Neural progenitor cell (in vitro differentiated cells): Measurements from ENCODE around the gene COMMD10. TPM values are rescaled to one million over a fixed set of nuclear protein-coding genes. Genes with fewer than 3 reads are reported as not detected.

Source experiments
- DNase-seq: peaks from one replicate; pipeline ENCODE4 v3.0.0-alpha.2; 2016; ENCODE audit warnings: low spot score
- H2AFZ ChIP-seq: fragments of 200-600 bp; sonication (generic); replicated peaks from 2 replicates; pipeline ENCODE4 v1.6.1; 2016; ENCODE audit warnings: antibody characterized with exemption
- H3F3A ChIP-seq: fragments of 200-600 bp; sonication (generic); 2 replicates; pipeline ENCODE4 v1.6.1; 2016; ENCODE audit warnings: antibody characterized with exemption, low read depth
- H3K27ac ChIP-seq: fragments of 200-600 bp; sonication (generic); 2 replicates; pipeline ENCODE4 v1.5.1; 2016; ENCODE audit warnings: mild to moderate bottlenecking
- H3K27me3 ChIP-seq: fragments of 200-600 bp; sonication (generic); 2 replicates; pipeline ENCODE4 v1.6.1; 2016; ENCODE audit warnings: mild to moderate bottlenecking, moderate library complexity
- H3K36me3 ChIP-seq: fragments of 200-600 bp; sonication (generic); 2 replicates; pipeline ENCODE4 v1.5.1; 2016
- H3K4me1 ChIP-seq: fragments of 200-600 bp; sonication (generic); 2 replicates; pipeline ENCODE4 v1.6.1; 2016; ENCODE audit warnings: mixed run types
- H3K4me2 ChIP-seq: fragments of 200-600 bp; sonication (generic); 2 replicates; pipeline ENCODE4 v1.6.1; 2016
- H3K4me3 ChIP-seq: fragments of 200-600 bp; sonication (generic); 2 replicates; pipeline ENCODE4 v1.5.1; 2016
- H3K79me2 ChIP-seq: fragments of 200-600 bp; sonication (generic); 2 replicates; pipeline ENCODE4 v1.6.1; 2016; ENCODE audit warnings: low read depth
- H3K9ac ChIP-seq: fragments of 200-600 bp; sonication (generic); 2 replicates; pipeline ENCODE4 v1.6.1; 2016
- H3K9me3 ChIP-seq: fragments of 200-600 bp; sonication (generic); 2 replicates; pipeline ENCODE4 v1.5.1; 2016; ENCODE audit warnings: low read depth
- H4K20me1 ChIP-seq: fragments of 200-600 bp; sonication (generic); 2 replicates; pipeline ENCODE4 v1.6.1; 2016; ENCODE audit warnings: low read depth
- H3K27ac Mint-ChIP-seq: 3 replicates; pipeline ENCODE4 v1.8.0; 2021; ENCODE audit warnings: mixed read lengths
- H3K27me3 Mint-ChIP-seq: 2 replicates; pipeline ENCODE4 v1.8.0; 2022; ENCODE audit warnings: low read depth, mild to moderate bottlenecking, inconsistent platforms, moderate library complexity, mixed read lengths; ENCODE audit not compliant: insufficient read depth
- H3K36me3 Mint-ChIP-seq: 3 replicates; pipeline ENCODE4 v1.8.0; 2021; ENCODE audit warnings: mixed read lengths
- H3K4me1 Mint-ChIP-seq: 3 replicates; pipeline ENCODE4 v1.8.0; 2021; ENCODE audit warnings: mixed read lengths
- H3K4me3 Mint-ChIP-seq: 3 replicates; pipeline ENCODE4 v1.8.0; 2021; ENCODE audit warnings: mild to moderate bottlenecking, moderate library complexity, mixed read lengths
- H3K9me3 Mint-ChIP-seq: 3 replicates; pipeline ENCODE4 v1.8.0; 2020; ENCODE audit warnings: mixed read lengths
- CTCF ChIP-seq: fragments of 200-600 bp; sonication (generic); IDR thresholded peaks from 2 replicates; pipeline ENCODE4 v1.5.1; 2017; ENCODE audit warnings: antibody characterized with exemption, mild to moderate bottlenecking
- EZH2 ChIP-seq: fragments of 200-600 bp; sonication (generic); IDR thresholded peaks from 2 replicates; pipeline ENCODE4 v1.6.1; 2017; ENCODE audit warnings: antibody characterized with exemption, mild to moderate bottlenecking, moderate library complexity
- EZH2phosphoT487 ChIP-seq: fragments of 200-600 bp; sonication (generic); IDR thresholded peaks from 2 replicates; pipeline ENCODE4 v1.6.1; 2017; ENCODE audit warnings: antibody characterized with exemption
- total RNA-seq: library from RNA; depleted of rRNA; stranded (reverse); fragments of >200 nt; gene quantifications from 2 replicates; pipeline ENCODE4 v1.2.3, GENCODE V29; 2015; ENCODE audit warnings: low replicate concordance

COMMD10 gene
- total RNA-seq, 1 donor from 2014 or later: 77.0 TPM

GRCh38 chr5:116291271-116291670 is 206.4 kb downstream of the COMMD10 start:
- no peak for TF ChIP-seq EZH2phosphoT487
- TF ChIP-seq EZH2: no peak
- TF ChIP-seq CTCF: no peak
- Mint-ChIP-seq H3K4me1 (no peaks in the 10 kb centered on the region), H3K36me3 (peaks cover 8% of the 10 kb centered on the region), H3K9me3 (peaks cover 17% of the 10 kb centered on the region), H3K4me3 (no peak overlapping the region), H3K27me3 (no peaks in the 10 kb centered on the region), H3K27ac (no peak overlapping the region)
- no peak overlapping the region for H3K27ac ChIP-seq
- H3K79me2 ChIP-seq: no peaks in the 10 kb centered on the region
- no peak overlapping the region for H3K4me2 ChIP-seq
- no peaks in the 10 kb centered on the region for H3F3A ChIP-seq
- H3K4me3 ChIP-seq: no peak overlapping the region
- no peak for DNase-seq
- no peaks in the 10 kb centered on the region for H3K4me1 ChIP-seq
- H3K9ac ChIP-seq: no peak overlapping the region
- no peaks in the 10 kb centered on the region for H4K20me1 ChIP-seq
- H3K36me3 ChIP-seq: no peaks in the 10 kb centered on the region
- H3K27me3 ChIP-seq: no peaks in the 10 kb centered on the region
- H3K9me3 ChIP-seq: peaks cover 5% of the 10 kb centered on the region
- H2AFZ ChIP-seq: no peak overlapping the region

GRCh38 chr5:116292321-116292720 is 207.5 kb downstream of the COMMD10 start:
- H3K9me3 Mint-ChIP-seq: peaks cover 11% of the 10 kb centered on the region
- H3K4me3 Mint-ChIP-seq: no peak overlapping the region
- no peak for DNase-seq
- no peak overlapping the region for H3K9ac ChIP-seq
- H3K36me3 Mint-ChIP-seq: peaks cover 8% of the 10 kb centered on the region
- H3F3A ChIP-seq: no peaks in the 10 kb centered on the region
- H3K36me3 ChIP-seq: no peaks in the 10 kb centered on the region
- H3K4me2 ChIP-seq: no peak overlapping the region
- H3K27me3 ChIP-seq: no peaks in the 10 kb centered on the region
- no peak overlapping the region for H3K27ac ChIP-seq
- TF ChIP-seq EZH2phosphoT487 (no peak), EZH2 (no peak), CTCF (no peak)
- no peaks in the 10 kb centered on the region for H3K4me1 ChIP-seq
- peaks cover 5% of the 10 kb centered on the region for H3K9me3 ChIP-seq
- no peak overlapping the region for H3K4me3 ChIP-seq
- H4K20me1 ChIP-seq: no peaks in the 10 kb centered on the region
- H3K27ac Mint-ChIP-seq: no peak overlapping the region
- H2AFZ ChIP-seq: no peak overlapping the region
- no peaks in the 10 kb centered on the region for H3K79me2 ChIP-seq
- H3K4me1 Mint-ChIP-seq: no peaks in the 10 kb centered on the region
- no peaks in the 10 kb centered on the region for H3K27me3 Mint-ChIP-seq

- no peak overlapping the region for H3K4me2 ChIP-seq
- no peaks in the 10 kb centered on the region for H3K36me3 ChIP-seq
- no peaks in the 10 kb centered on the region for H3K4me1 ChIP-seq
- H3K9ac ChIP-seq: no peak overlapping the region
- no peaks in the 10 kb centered on the region for H4K20me1 ChIP-seq
- H2AFZ ChIP-seq: no peak overlapping the region
- no peaks in the 10 kb centered on the region for H3K27me3 Mint-ChIP-seq
- H3K27ac Mint-ChIP-seq: no peak overlapping the region
- DNase-seq: no peak
- H3K9me3 Mint-ChIP-seq: no peaks in the 10 kb centered on the region
- no peak overlapping the region for H3K4me3 ChIP-seq
- no peaks in the 10 kb centered on the region for H3F3A ChIP-seq
- peaks cover 4% of the 10 kb centered on the region for H3K36me3 Mint-ChIP-seq
- TF ChIP-seq EZH2phosphoT487 (no peak), CTCF (no peak), EZH2 (no peak)
- no peak overlapping the region for H3K4me3 Mint-ChIP-seq
- no peaks in the 10 kb centered on the region for H3K4me1 Mint-ChIP-seq
- no peaks in the 10 kb centered on the region for H3K79me2 ChIP-seq
- no peaks in the 10 kb centered on the region for H3K27me3 ChIP-seq
- no peak overlapping the region for H3K27ac ChIP-seq
- no peaks in the 10 kb centered on the region for H3K9me3 ChIP-seq
Observed at GRCh38 chr5:116296335-116297072, 211.7 kb downstream of the COMMD10 start.
